Prostate gland (tissue), 2 donors: ENCODE results near the gene RPLP2. TPM values are rescaled to one million over a fixed set of nuclear protein-coding genes. Genes with fewer than 3 reads are reported as not detected.

ENCODE experiments used
- DNase-seq: peaks from one replicate; pipeline ENCODE4 v3.0.0-alpha.2; 2019; ENCODE audit warnings: low spot score
- H3K27ac ChIP-seq, 2 donors: fragments of 200-600 bp; sonication (generic); 2 replicates each; pipeline ENCODE4 v1.5.1; 2017 to 2019
- H3K27me3 ChIP-seq: fragments of 200-600 bp; sonication (generic); replicated peaks from 2 replicates; pipeline ENCODE4 v1.5.1; 2019; ENCODE audit not compliant: insufficient read depth
- H3K36me3 ChIP-seq, 2 donors: fragments of 200-600 bp; sonication (generic); 1 replicate in 1 of 2; 2 replicates in 1 of 2; pipeline versions ENCODE4 v1.5.1 to v1.8.1; 2017 to 2019
- H3K4me1 ChIP-seq: fragments of 200-600 bp; sonication (generic); replicated peaks from 2 replicates; pipeline ENCODE4 v1.5.1; 2019
- H3K4me3 ChIP-seq, 2 donors: fragments of 200-600 bp; sonication (generic); 2 replicates each; pipeline ENCODE4 v1.5.1; 2017 to 2019
- H3K9me3 ChIP-seq: fragments of 200-600 bp; sonication (generic); 2 replicates; pipeline ENCODE4 v1.5.1; 2017
- POLR2A ChIP-seq: fragments of 450-650 bp; IDR thresholded peaks from one replicate; pipeline ENCODE4 v1.6.1; 2016; ENCODE audit warnings: antibody characterized with exemption, mild to moderate bottlenecking
- POLR2AphosphoS5 ChIP-seq: sonication (generic); formaldehyde crosslinking; IDR thresholded peaks from one replicate; pipeline ENCODE4 v1.6.1; 2017; ENCODE audit warnings: antibody characterized with exemption
- WGBS: methylation state at CpG from one replicate; pipeline ENCODE4 v1.1.5; 2018; 5-methylcytosine and 5-hydroxymethylcytosine counted together
- intact Hi-C: fragments of 100-400 bp; cut with DNase I; formaldehyde crosslinking; loops from one replicate; pipeline ENCODE4 v1.14.2; 2022
- total RNA-seq, 2 donors: library from RNA; depleted of rRNA; stranded (reverse); fragments of >200 nt; gene quantifications; one replicate each; pipeline ENCODE4 v1.1.0, GENCODE V29; 2016
- TF ChIP-seq, protein P1 (sequence below), 4 experiments: fragments of 200-600 bp in 2 of 4; fragments of 450-650 bp in 2 of 4; sonication (generic) in 2 of 4; IDR thresholded peaks; 1 replicate in 3 of 4; 2 replicates in 1 of 4; pipeline ENCODE4 v1.5.1; 2016 to 2019; ENCODE audit warnings: antibody characterized with exemption in 4 of 4, mild to moderate bottlenecking in 2 of 4, moderate library complexity in 2 of 4

The RPLP2 gene
- total RNA-seq, 2 donors from 2014 or later: 431 to 906 TPM

DNA sequence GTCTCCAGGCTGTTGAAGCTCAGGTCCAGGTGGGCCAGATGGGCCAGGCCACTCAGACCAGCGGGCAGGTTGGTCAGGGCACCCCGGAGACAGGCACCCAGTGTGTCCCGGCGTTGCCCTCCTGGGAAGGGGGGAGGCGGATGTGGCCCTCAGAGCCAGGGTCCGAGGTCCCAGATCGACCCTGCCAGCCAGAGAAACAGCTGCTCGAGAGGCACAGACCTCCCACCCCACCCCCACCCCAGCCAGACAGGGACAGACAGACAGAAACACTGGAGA lies 6.4 kb upstream of the RPLP2 start:
- WGBS: 79% methylated on average over 7 of the region's 8 CpGs

DNA sequence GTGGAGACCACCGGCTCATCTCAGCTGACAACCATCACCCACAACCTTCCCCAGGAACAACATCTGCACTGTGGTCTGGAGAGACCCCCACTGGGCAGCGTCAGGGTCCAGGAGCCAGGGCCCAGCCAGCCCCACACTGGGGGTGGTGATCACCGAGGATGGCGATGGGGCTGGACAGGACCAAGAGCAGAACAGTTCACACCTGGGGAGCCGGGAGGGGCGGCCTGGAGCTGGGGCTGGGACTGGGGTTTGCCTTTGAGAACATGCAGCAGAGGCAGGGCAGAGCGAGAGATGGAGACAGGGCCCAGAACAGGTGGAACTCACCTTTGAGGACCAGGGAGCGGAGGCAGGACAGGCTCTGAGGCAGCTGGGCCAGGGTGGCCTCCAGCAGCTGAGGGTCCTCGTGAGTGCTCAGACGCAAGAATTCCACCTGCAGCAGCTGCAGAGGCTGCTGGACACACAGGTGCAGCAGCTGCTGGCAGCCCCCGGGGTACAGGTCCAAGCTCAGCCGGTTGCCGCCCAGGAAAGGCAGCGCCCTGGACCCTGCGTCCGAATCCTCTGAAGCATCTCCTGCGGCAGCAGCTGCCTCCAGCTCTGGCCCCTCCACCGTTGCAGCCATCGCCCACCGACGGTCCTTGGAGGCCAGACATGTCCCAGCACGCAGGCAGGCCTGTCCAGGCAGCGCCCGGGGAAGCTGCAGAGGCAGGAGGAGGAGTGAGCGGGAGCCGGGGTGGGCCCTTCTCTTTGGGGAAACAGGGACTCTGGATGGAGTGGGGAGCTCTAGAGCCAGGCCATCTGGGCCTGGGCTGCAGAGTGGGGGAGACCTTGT lies 5.8 kb upstream of the RPLP2 start:
- intact Hi-C loops: no loop called here
- H3K4me3 ChIP-seq: peak overlapping the region; percentile 47 to 61
- no peak for TF ChIP-seq POLR2AphosphoS5
- TF ChIP-seq, protein P1, sequence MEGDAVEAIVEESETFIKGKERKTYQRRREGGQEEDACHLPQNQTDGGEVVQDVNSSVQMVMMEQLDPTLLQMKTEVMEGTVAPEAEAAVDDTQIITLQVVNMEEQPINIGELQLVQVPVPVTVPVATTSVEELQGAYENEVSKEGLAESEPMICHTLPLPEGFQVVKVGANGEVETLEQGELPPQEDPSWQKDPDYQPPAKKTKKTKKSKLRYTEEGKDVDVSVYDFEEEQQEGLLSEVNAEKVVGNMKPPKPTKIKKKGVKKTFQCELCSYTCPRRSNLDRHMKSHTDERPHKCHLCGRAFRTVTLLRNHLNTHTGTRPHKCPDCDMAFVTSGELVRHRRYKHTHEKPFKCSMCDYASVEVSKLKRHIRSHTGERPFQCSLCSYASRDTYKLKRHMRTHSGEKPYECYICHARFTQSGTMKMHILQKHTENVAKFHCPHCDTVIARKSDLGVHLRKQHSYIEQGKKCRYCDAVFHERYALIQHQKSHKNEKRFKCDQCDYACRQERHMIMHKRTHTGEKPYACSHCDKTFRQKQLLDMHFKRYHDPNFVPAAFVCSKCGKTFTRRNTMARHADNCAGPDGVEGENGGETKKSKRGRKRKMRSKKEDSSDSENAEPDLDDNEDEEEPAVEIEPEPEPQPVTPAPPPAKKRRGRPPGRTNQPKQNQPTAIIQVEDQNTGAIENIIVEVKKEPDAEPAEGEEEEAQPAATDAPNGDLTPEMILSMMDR (IDR thresholded peaks at IDR 0.05): no peak
- no peak for TF ChIP-seq POLR2A
- 36% methylated on average over 23 of the region's 26 CpGs for WGBS
- no peaks in the 10 kb centered on the region for H3K36me3 ChIP-seq
- H3K27ac ChIP-seq: peak overlapping the region in 1 of 2 donors; percentile 88
- DNase-seq: no peak
- peaks cover 13% of the 10 kb centered on the region for H3K4me1 ChIP-seq
- H3K9me3 ChIP-seq: no peaks in the 10 kb centered on the region
- no peaks in the 10 kb centered on the region for H3K27me3 ChIP-seq

More for the DNA sequence above, 6.4 kb upstream of the RPLP2 start:
- Histone ChIP-seq H3K4me1 (peaks cover 13% of the 10 kb centered on the region), H3K27me3 (no peaks in the 10 kb centered on the region), H3K4me3 (no peak overlapping the region), H3K27ac (no peak overlapping the region), H3K36me3 (no peaks in the 10 kb centered on the region), H3K9me3 (no peaks in the 10 kb centered on the region)
- TF ChIP-seq POLR2A (no peak), POLR2AphosphoS5 (no peak)
- TF ChIP-seq, protein P1 (IDR thresholded peaks at IDR 0.05): no peak
- intact Hi-C loops: no loop called here
- no peak for DNase-seq

DNA sequence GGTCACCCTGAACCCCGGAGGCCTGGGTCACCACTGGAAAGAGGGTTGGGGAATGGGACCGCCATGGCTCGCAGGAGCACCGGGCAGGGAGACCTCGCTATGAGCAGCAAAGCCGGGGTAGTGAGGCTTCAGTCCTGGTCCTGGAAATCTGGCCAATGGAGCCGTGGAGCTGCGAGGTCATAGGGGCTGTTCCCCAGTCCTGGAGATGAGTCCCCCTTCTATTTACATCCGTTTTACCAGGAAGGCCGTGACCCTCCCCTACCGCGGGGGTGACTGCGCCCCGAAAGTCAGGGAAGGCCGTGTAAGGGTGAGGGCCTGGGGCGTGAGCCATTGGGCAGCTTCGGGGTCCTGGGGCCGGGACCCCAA lies 5.2 kb upstream of the RPLP2 start:
- 1% methylated on average over 18 of the region's 18 CpGs for WGBS
- H3K27me3 ChIP-seq: no peaks in the 10 kb centered on the region
- H3K27ac ChIP-seq: peak overlapping the region; percentile 87 to 88
- TF ChIP-seq, protein P1 (IDR thresholded peaks at IDR 0.05): no peak
- TF ChIP-seq POLR2AphosphoS5 (no peak), POLR2A (no peak)
- no peak for DNase-seq
- peak overlapping the region; percentile 47 to 61 for H3K4me3 ChIP-seq
- H3K36me3 ChIP-seq: no peaks in the 10 kb centered on the region
- no peaks in the 10 kb centered on the region for H3K9me3 ChIP-seq
- intact Hi-C loops: no loop called here
- peaks cover 13% of the 10 kb centered on the region for H3K4me1 ChIP-seq

DNA sequence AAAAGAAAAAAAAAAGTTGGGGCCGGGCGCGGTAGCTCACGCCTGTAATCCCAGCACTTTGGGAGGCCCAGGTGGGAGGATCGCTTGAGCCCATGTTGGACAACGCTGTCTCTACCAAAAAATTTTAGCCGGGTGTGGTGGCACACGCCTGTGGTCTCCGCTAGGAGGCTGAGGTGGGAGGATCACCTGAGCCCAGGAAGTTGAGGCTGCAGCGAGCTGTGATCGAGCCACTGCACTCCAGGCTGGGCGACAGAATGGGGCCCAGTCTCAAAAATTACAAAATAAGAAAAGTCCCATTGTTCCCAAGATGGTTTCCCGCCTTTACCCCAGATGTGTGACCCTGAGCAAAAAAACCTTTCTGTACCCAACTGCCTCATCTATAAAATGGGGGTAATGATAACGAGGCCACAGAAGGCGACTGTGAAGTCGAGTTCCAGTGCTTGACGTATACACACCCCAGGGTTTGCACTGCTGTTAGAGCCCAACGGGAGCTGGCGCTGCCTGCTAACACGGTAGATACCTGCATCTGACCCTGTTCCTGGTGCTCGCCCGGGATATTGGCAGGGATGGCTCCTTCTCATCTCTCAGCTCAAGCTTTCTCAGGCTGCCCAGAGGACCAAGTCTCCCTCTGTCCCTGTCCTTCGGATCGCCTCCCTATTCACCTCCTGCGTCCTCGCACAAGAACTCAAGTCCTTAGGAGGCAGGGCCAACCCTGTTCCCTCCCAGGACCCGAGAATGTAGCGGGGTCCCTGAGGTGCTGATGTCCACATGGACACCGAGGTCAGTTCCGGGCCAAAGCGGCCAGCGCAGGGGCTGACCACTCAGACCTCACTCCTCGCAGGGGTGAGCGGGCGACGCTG lies 1.1 kb upstream of the RPLP2 start:
- whole genome bisulfite sequencing: 31% methylated on average over 36 of the region's 36 CpGs
- Histone ChIP-seq H3K27me3 (no peaks in the 10 kb centered on the region), H3K27ac (peak overlapping the region; percentile 98 to 99), H3K4me1 (peaks cover 25% of the 10 kb centered on the region), H3K9me3 (no peaks in the 10 kb centered on the region), H3K36me3 (peaks cover 5 to 20% of the 10 kb centered on the region in 2 donors), H3K4me3 (peak overlapping the region; percentile 98 to 99)
- DNase-seq: no peak
- intact Hi-C loops: no loop called here
- TF ChIP-seq POLR2AphosphoS5: no peak
- no peak for TF ChIP-seq POLR2A
- TF ChIP-seq, protein P1 (IDR thresholded peaks at IDR 0.05): no peak
